ENCODE results near the gene SNX10. TPM values are rescaled to one million over a fixed set of nuclear protein-coding genes. Genes with fewer than 3 reads are reported as not detected.

The SNX10 gene
- total and polyA plus RNA-seq, 2 experiments from 2014 or later, result 3.3 to 9.3 TPM

DNA sequence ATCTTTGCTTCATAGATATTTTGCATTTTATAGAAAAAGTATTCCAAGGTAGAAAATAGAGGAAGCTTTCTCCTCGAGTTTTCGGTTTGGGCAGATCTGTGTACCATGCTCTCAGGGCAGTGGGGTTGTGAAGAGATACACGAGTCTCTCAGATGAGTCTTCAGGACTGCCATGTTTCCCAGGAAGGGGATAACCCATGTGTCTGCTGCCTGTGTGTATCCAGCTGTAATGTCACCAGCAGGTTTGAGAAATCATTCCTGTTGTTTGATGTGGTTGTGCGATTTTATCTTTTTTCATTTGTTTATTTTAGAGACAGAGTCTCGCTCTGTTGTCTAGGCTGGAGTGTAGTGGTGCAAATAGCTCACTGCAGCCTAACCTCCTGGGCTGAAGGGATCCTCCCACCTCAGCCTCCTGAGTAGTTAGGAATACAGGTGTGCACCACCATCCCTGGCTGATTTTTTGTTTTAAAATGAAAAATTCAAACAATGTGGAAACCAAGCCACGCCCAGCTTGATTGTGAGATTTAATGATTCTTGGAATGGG is 48.9 kb downstream of the SNX10 start:
- no peaks in the 10 kb centered on the region for H3K9me3 ChIP-seq (ENCODE audit: low read depth)
- H3K27ac ChIP-seq, result no peak overlapping the region
- TF ChIP-seq, protein P1, sequence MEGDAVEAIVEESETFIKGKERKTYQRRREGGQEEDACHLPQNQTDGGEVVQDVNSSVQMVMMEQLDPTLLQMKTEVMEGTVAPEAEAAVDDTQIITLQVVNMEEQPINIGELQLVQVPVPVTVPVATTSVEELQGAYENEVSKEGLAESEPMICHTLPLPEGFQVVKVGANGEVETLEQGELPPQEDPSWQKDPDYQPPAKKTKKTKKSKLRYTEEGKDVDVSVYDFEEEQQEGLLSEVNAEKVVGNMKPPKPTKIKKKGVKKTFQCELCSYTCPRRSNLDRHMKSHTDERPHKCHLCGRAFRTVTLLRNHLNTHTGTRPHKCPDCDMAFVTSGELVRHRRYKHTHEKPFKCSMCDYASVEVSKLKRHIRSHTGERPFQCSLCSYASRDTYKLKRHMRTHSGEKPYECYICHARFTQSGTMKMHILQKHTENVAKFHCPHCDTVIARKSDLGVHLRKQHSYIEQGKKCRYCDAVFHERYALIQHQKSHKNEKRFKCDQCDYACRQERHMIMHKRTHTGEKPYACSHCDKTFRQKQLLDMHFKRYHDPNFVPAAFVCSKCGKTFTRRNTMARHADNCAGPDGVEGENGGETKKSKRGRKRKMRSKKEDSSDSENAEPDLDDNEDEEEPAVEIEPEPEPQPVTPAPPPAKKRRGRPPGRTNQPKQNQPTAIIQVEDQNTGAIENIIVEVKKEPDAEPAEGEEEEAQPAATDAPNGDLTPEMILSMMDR (IDR thresholded peaks at IDR 0.05; ENCODE audit: low read depth, low read length), result no peak
- no peak for DNase-seq (ENCODE audit: low read depth in 1 of 2, low spot score in 1 of 2)
- no peaks in the 10 kb centered on the region for H3K27me3 ChIP-seq
- H3K4me1 ChIP-seq (ENCODE audit: low read depth), result no peaks in the 10 kb centered on the region
- H3K36me3 ChIP-seq, result no peaks in the 10 kb centered on the region
- no peak overlapping the region for H3K4me3 ChIP-seq

DNA sequence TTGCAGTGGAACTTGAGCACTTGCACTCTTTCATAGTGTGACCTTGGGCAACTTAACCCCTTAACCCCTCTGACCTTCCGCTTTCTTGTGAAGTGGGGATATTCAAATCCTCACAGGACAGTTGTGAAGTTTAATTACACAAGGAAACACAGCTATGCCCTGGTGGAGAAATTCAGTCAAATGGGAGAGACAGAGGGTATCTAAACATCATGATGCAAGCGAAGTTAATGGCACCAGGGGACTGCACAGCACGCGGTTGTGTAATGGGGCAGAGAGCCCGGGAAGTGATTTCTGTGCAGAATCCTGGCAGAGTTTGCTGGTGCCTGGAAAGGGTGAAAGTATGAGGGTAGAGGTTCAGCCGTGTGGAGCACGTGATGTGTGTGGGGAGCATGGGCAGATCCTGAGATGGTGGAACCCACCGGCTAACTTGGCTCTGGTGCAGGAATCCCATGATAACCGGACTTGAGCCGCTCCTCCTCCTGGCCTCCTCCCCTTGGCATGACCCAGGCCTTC is 51.7 kb downstream of the SNX10 start:
- no peak overlapping the region for H3K4me3 ChIP-seq
- H3K36me3 ChIP-seq, result no peaks in the 10 kb centered on the region
- no peak overlapping the region for H3K27ac ChIP-seq
- no peaks in the 10 kb centered on the region for H3K9me3 ChIP-seq (ENCODE audit: low read depth)
- H3K4me1 ChIP-seq (ENCODE audit: low read depth), result no peaks in the 10 kb centered on the region
- TF ChIP-seq, protein P1 (IDR thresholded peaks at IDR 0.05; ENCODE audit: low read depth, low read length), result no peak
- no peak for DNase-seq (ENCODE audit: low read depth in 1 of 2, low spot score in 1 of 2)
- no peaks in the 10 kb centered on the region for H3K27me3 ChIP-seq

DNA sequence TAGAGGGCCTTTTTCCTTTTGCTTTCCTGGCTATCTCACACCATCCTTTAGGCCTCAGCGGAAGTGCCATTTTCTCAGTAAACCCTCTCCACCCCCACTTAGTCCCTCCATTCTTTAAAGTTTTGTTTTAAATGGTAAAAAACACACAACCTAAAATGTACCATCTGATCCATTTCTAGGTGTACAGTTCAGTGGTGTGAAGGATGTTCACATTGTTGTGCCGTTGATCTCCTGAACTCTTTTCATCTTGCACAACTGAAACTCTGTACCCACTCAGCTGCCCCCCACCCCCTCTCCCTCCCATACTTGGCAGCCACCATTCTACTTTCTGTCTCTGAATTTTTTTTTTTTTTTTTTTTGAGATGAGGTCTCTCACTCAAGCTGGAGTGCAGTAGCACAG is 52.2 kb downstream of the SNX10 start:
- Histone ChIP-seq H3K4me1 (ENCODE audit: low read depth) (peaks cover 3% of the 10 kb centered on the region), H3K9me3 (ENCODE audit: low read depth) (no peaks in the 10 kb centered on the region), H3K27ac (no peak overlapping the region), H3K36me3 (no peaks in the 10 kb centered on the region), H3K27me3 (no peaks in the 10 kb centered on the region), H3K4me3 (no peak overlapping the region)
- TF ChIP-seq, protein P1 (IDR thresholded peaks at IDR 0.05; ENCODE audit: low read depth, low read length), result no peak
- DNase-seq (ENCODE audit: low read depth in 1 of 2, low spot score in 1 of 2), result no peak

DNA sequence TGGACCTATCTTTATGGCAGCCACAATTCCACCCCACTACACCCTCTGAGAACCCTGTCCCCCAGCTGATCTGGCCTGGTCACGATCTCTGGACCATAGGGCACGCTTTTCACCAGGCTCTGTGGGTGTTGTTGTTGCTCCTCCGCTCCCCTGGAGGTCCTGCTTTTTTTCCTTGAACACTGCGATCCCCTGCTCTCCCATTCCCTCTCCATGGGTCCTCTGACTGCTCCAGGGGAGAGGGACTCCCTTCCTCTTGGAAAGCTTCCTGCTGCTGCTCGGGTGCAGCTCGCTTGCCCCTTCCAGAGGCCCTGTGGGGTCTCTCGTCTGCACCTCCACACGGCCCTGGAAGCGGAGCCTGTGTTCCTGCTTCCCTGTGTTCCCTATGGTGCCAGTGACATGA is 53.5 kb downstream of the SNX10 start:
- TF ChIP-seq, protein P1 (IDR thresholded peaks at IDR 0.05; ENCODE audit: low read depth, low read length), result no peak

DNA sequence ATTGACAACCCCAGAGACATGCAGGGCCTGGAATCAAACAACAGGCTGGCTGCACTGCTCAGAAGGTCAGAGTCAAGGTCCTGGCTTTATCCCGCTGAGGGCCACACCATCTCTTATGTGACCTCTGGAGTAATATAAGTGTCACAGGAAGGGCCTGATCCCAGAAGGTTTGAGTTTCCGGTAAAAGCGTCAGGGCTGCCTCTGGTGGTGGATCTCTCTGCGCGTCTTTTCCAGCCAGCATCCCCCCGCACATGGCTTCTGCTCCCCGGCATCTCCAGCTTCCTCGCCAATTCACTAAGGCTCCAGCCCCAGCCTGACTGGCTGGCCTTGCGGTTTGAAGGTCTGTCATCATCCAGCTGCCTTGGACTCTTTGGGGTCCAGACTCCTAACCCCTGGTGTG is 54.2 kb downstream of the SNX10 start:
- Histone ChIP-seq H3K36me3 (no peaks in the 10 kb centered on the region), H3K9me3 (ENCODE audit: low read depth) (no peaks in the 10 kb centered on the region), H3K4me1 (ENCODE audit: low read depth) (peaks cover 4% of the 10 kb centered on the region), H3K27me3 (no peaks in the 10 kb centered on the region), H3K4me3 (no peak overlapping the region), H3K27ac (no peak overlapping the region)
- no peak for DNase-seq (ENCODE audit: low read depth in 1 of 2, low spot score in 1 of 2)
- TF ChIP-seq, protein P1 (IDR thresholded peaks at IDR 0.05; ENCODE audit: low read depth, low read length), result no peak

More for the DNA sequence above, 53.5 kb downstream of the SNX10 start:
- H3K4me3 ChIP-seq, result no peak overlapping the region
- H3K36me3 ChIP-seq, result no peaks in the 10 kb centered on the region
- DNase-seq (ENCODE audit: low read depth in 1 of 2, low spot score in 1 of 2), result no peak
- H3K27me3 ChIP-seq, result no peaks in the 10 kb centered on the region
- no peak overlapping the region for H3K27ac ChIP-seq
- H3K9me3 ChIP-seq (ENCODE audit: low read depth), result no peaks in the 10 kb centered on the region
- peaks cover 4% of the 10 kb centered on the region for H3K4me1 ChIP-seq (ENCODE audit: low read depth)
